T-helper 17 cell (primary cell): ENCODE measurements around the gene PML. TPM values are rescaled to one million over a fixed set of nuclear protein-coding genes. Genes with fewer than 3 reads are reported as not detected.

ENCODE experiments used
- ATAC-seq: fragments of 150-1000 bp; cut with Tn5 transposase; 2 replicates; pipeline ENCODE4 v1.10.0; 2021; ENCODE audit warnings: mild to moderate bottlenecking, moderate library complexity
- DNase-seq, 3 donors: peaks; one replicate each; pipeline versions ENCODE4 v3.0.0 to v3.0.0-alpha.2; 2020 to 2021
- H3K9me3 ChIP-seq: one replicate; pipeline ENCODE4 v1.7.0; 2013; ENCODE audit warnings: low read length, mild to moderate bottlenecking; ENCODE audit not compliant: control insufficient read depth, poor library complexity, severe bottlenecking
- H3K27ac Mint-ChIP-seq: one replicate; pipeline ENCODE4 v1.8.0; 2022; ENCODE audit warnings: mild to moderate bottlenecking, moderate library complexity, mixed read lengths
- H3K27me3 Mint-ChIP-seq: one replicate; pipeline ENCODE4 v1.8.0; 2022; ENCODE audit warnings: mixed read lengths
- H3K36me3 Mint-ChIP-seq: one replicate; pipeline ENCODE4 v1.8.0; 2022; ENCODE audit warnings: low read depth, mixed read lengths
- H3K4me1 Mint-ChIP-seq: one replicate; pipeline ENCODE4 v1.8.0; 2022; ENCODE audit warnings: mild to moderate bottlenecking, mixed read lengths
- H3K4me3 Mint-ChIP-seq: one replicate; pipeline ENCODE4 v1.8.0; 2022; ENCODE audit warnings: mild to moderate bottlenecking, moderate library complexity, mixed read lengths
- total RNA-seq, 4 donors: library from RNA in 2 of 4; stranded (reverse) in 2 of 4; gene quantifications; one replicate each; pipeline ENCODE4 v1.2.3 and lab custom pipeline; 2022 to 2026

The PML gene
- total RNA-seq, 2 donors from 2014 or later, result 47.6 to 52.6 TPM

- ATAC-seq (peak; percentile 86), DNase-seq (peak; percentile 92 to 94 (median 93))
- Mint-ChIP-seq H3K4me1 (peaks cover 37% of the 10 kb centered on the region), H3K4me3 (peak within 1 kb of the TSS; percentile 87), H3K36me3 (peaks cover 2% of the 10 kb centered on the region), H3K27me3 (no peaks in the 10 kb centered on the region), H3K27ac (peak within 1 kb of the TSS; percentile 84)
- no peaks in the 10 kb centered on the region for H3K9me3 ChIP-seq
These were observed 2.6 kb upstream of the PML start, which contains the start of gene STOML1 for GRCh38 chr15:73991726-73992593. TSS of gene STOML1 (minus strand) at chr15:73992295. CDS start at chr15:73992223, 72 bp downstream.

DNA sequence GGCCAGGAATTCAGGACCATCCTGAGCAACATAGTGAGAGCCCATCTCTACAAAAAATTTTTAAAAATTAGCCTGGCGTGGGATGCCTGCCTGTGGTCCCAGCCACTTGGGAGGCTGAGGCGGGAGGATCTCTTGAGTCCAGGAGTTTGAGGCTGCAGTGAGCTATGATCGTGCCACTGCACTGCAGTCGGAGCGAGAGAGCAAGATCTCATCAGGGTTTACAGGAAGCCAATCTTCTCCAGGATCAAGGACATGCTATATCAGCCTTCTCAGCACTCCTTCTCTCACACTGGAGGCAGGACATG, 2.0 kb upstream of the PML start:
- no peaks in the 10 kb centered on the region for H3K9me3 ChIP-seq
- H3K27ac Mint-ChIP-seq, result peak overlapping the region; percentile 84
- peaks cover 43% of the 10 kb centered on the region for H3K4me1 Mint-ChIP-seq
- H3K36me3 Mint-ChIP-seq, result peaks cover 2% of the 10 kb centered on the region
- peak overlapping the region; percentile 87 for H3K4me3 Mint-ChIP-seq
- ATAC-seq, result no peak
- DNase-seq, result no peak
- no peaks in the 10 kb centered on the region for H3K27me3 Mint-ChIP-seq

GRCh38 chr15:73993211-73993994, 1.1 kb upstream of the PML start:
- H3K9me3 ChIP-seq, result no peaks in the 10 kb centered on the region
- peak overlapping the region; percentile 100 for H3K4me3 Mint-ChIP-seq
- DNase-seq, result no peak
- H3K27me3 Mint-ChIP-seq, result no peaks in the 10 kb centered on the region
- peaks cover 2% of the 10 kb centered on the region for H3K36me3 Mint-ChIP-seq
- peak overlapping the region; percentile 99 for H3K27ac Mint-ChIP-seq
- peaks cover 46% of the 10 kb centered on the region for H3K4me1 Mint-ChIP-seq
- no peak for ATAC-seq

DNA sequence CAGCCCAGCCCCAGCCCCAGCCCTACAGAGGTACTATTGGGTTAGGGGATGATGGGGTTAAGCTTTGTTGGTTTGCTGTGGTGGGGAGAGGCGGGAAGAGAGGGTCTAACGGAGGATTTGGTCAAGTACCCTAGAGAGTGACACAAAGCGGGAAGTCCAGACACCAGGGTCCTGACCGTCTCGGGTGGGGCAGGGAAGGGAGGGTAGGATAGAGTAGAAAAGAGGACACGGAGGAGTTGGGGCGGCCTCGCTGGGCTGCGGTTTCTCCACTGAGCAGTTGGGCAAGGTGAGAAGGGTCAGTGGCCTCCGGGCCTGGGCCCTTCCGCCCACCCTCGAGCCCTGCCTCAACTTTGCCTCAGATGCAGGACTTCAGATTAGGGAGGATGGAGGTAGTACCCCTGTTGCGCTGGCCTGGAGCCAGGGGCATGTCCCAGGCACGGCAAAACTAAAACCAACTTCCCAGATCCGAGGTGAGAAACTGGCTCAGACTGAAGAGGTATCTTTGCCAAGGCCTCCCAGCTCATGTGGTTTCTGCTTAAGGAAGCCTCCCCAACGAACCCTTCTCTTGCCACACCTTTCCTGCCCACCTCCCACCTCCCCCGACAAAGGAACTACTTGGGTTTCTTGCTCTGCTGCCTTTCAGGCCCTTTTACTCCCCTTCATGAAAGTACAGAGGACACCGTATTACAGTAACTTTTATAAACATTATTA, 551 bp downstream of the PML start:
- no peak for ATAC-seq
- peak overlapping the region; percentile 99 for H3K27ac Mint-ChIP-seq
- DNase-seq, result no peak
- H3K36me3 Mint-ChIP-seq, result peaks cover 5% of the 10 kb centered on the region
- peak overlapping the region; percentile 100 for H3K4me3 Mint-ChIP-seq
- no peaks in the 10 kb centered on the region for H3K27me3 Mint-ChIP-seq
- peaks cover 53% of the 10 kb centered on the region for H3K4me1 Mint-ChIP-seq
- no peaks in the 10 kb centered on the region for H3K9me3 ChIP-seq

DNA sequence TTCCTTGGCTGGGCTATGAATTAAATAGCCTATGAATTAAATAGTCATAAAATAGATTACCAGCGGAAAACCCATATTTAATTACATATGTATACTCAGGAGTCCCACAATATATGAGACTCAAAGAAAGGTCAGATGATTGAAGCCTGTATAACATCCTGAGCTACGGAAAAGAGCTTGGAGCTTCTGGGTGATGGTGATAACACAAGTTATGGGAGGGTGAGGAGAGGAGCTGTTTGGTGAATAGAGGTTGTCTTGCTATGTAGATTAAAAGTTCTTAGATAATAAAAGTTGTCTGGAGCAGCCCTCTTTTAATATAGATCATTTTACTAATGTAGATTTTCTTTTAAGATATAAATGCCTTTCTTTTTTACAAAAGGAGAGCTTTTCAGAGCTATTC, 1.8 kb downstream of the PML start:
- Mint-ChIP-seq H3K27ac (peak overlapping the region; percentile 99), H3K4me3 (peak overlapping the region; percentile 100), H3K4me1 (peaks cover 52% of the 10 kb centered on the region), H3K36me3 (peaks cover 5% of the 10 kb centered on the region), H3K27me3 (no peaks in the 10 kb centered on the region)
- no peak for ATAC-seq
- DNase-seq, result no peak
- H3K9me3 ChIP-seq, result no peaks in the 10 kb centered on the region

DNA sequence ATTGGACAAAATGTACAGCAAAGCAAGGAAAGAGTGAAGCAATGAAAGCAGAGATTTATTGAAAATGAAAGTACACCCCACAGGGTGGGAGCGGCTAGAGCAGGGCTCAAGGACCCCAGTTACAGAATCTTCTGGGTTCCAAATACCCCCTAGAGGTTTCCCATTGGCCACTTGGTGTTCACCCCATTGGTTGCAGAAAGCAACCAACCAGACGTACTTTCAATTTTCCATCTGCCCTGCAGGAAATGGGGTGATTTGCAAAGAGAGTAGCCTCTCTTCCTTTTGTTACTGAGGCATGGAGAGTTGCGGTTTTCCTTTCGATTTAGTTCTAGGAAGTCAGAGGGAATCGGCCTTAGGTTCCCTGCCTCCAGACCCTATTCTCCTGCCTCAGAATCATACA, 2.4 kb downstream of the PML start:
- Mint-ChIP-seq H3K4me3 (peak overlapping the region; percentile 100), H3K27me3 (no peaks in the 10 kb centered on the region), H3K4me1 (peaks cover 51% of the 10 kb centered on the region), H3K27ac (peak overlapping the region; percentile 99), H3K36me3 (peaks cover 5% of the 10 kb centered on the region)
- H3K9me3 ChIP-seq, result no peaks in the 10 kb centered on the region
- no peak for DNase-seq
- ATAC-seq, result no peak

DNA sequence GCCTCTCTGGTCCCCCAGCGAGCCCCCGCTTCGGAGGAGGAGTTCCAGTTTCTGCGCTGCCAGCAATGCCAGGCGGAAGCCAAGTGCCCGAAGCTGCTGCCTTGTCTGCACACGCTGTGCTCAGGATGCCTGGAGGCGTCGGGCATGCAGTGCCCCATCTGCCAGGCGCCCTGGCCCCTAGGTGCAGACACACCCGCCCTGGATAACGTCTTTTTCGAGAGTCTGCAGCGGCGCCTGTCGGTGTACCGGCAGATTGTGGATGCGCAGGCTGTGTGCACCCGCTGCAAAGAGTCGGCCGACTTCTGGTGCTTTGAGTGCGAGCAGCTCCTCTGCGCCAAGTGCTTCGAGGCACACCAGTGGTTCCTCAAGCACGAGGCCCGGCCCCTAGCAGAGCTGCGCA, 3.5 kb downstream of the PML start:
- Mint-ChIP-seq H3K36me3 (peaks cover 5% of the 10 kb centered on the region), H3K27me3 (no peaks in the 10 kb centered on the region), H3K4me1 (peaks cover 45% of the 10 kb centered on the region), H3K27ac (peak overlapping the region; percentile 99), H3K4me3 (no peak overlapping the region)
- DNase-seq (no peak), ATAC-seq (no peak)
- no peaks in the 10 kb centered on the region for H3K9me3 ChIP-seq

DNA sequence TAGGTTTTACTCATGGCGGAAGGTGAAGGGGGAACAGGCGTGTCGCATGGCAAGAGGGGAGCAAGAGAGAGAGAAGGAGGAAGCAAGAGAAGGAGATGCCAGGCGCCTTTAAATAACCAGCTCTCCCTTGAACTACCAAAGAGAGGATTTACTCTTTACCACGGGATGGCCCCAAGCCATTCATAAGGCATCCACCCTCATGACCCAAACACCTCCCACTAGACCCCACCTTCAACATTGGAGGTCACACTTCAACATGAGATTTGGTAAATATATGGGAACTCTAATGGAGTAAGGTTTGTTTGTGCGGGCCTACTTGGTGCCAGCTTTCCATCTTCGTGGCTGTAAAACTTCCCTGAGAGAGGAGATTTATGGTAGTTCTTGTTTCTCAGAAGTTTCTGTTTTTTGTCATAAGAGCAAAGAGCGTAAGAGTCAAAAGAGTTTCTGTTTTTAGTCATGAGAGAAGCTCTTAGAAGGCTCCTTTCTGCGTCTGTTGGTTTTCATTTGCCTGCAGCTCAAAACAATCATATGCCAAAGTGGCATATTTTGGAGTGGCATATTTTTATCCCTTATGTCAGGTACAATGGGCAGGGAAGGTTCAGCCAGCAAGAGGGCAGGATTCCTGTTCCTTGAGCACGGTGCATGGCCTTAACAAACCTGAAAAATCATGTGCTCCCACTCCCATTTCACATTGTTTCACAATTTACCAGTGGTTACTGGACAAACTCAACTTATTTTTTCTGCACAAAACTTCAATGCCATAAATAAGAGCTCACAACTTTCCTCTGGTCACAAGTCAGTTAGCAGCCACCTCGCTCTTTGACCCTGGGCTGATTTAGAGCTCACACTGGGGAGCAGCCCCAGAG, 12.5 kb downstream of the PML start:
- no peak for DNase-seq
- no peaks in the 10 kb centered on the region for H3K27me3 Mint-ChIP-seq
- no peak for ATAC-seq
- H3K27ac Mint-ChIP-seq, result peak overlapping the region; percentile 19
- H3K9me3 ChIP-seq, result no peaks in the 10 kb centered on the region
- H3K36me3 Mint-ChIP-seq, result peaks cover 11% of the 10 kb centered on the region
- H3K4me3 Mint-ChIP-seq, result peak overlapping the region; percentile 71
- peaks cover 51% of the 10 kb centered on the region for H3K4me1 Mint-ChIP-seq

DNA sequence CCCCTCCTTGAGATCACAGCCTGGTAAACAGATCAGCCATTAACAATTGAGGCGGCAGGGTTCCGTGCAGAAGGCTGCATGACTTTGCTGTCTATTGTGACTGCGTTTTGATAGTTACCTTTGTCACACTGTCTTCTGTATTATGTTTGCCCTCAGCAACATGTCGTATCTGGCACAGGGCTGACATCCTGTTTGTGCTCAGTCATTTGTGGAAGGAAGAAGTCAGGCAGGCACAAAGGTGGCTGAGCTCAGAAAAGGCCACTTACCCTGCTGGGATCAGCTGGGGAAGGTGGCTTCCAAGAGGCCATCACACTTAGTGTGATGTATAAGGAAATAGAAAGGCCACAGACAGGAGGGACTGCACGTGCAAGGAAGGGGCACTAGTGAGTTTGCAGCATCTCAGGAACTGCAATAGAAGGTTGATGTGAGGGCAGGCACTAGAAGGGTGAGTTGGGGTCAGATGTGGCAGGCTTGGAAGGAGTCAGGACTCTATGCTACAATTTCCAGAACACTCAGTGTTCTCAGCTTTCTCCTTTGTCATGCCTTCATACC, 13.4 kb downstream of the PML start:
- Mint-ChIP-seq H3K36me3 (peaks cover 11% of the 10 kb centered on the region), H3K4me3 (peak overlapping the region; percentile 71), H3K4me1 (peaks cover 51% of the 10 kb centered on the region), H3K27ac (peak overlapping the region; percentile 19), H3K27me3 (no peaks in the 10 kb centered on the region)
- ATAC-seq, result peak; percentile 67
- no peaks in the 10 kb centered on the region for H3K9me3 ChIP-seq
- no peak for DNase-seq

DNA sequence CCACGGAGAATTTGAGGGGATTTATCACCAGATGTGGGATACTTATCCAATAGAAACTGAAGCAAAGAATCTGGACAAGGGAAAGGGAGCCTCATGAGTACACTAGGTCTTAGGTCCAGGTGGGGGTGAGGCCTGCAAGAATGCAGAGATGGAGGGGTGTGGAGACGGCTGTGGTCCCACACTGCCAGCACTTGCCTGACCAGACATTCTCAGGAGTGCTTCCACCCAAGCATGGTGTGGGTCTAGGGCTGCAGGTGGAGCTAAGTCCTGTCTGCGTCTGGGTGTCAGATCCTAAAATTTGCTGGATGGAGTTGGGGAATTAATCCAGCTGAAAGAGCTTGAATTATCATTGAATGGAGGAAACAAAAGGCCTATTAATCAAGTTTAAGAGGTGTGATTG, 14.4 kb downstream of the PML start:
- Mint-ChIP-seq H3K4me3 (no peak overlapping the region), H3K36me3 (peaks cover 11% of the 10 kb centered on the region), H3K27ac (peak overlapping the region; percentile 34), H3K4me1 (peaks cover 48% of the 10 kb centered on the region), H3K27me3 (no peaks in the 10 kb centered on the region)
- DNase-seq (no peak), ATAC-seq (no peak)
- no peaks in the 10 kb centered on the region for H3K9me3 ChIP-seq

DNA sequence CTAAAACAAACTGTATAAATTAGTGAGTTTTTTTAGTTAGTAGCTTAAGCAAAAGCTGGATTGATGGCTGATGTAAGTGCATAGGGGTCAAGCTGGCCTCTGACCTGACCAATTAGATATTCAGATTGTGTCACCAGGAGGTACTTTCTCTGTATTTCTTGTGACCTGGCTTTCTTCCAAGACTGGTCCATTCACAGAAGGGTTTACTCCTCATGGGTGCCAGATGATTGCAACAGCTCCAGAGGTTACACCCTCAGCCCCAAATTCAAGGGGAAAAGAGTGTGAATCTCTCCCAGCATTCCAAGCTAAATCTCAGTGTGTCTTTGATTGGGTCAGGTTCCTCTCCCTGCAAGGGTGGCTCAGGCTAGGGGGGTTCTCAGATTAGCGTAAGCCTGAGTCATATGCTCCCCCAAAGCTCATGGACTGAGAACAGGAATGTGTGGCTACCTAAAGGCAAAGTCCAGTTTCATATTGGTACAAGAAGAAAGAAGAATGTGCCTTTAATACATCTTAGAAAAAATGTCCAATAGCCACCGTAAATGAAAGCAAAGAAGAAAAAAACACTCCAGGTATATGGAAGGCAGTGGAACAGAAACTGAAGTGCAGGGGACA, 16.5 kb downstream of the PML start:
- no peaks in the 10 kb centered on the region for H3K9me3 ChIP-seq
- DNase-seq (no peak), ATAC-seq (no peak)
- no peak overlapping the region for H3K4me3 Mint-ChIP-seq
- H3K36me3 Mint-ChIP-seq, result peaks cover 9% of the 10 kb centered on the region
- no peak overlapping the region for H3K27ac Mint-ChIP-seq
- no peaks in the 10 kb centered on the region for H3K27me3 Mint-ChIP-seq
- H3K4me1 Mint-ChIP-seq, result peaks cover 48% of the 10 kb centered on the region

GRCh38 chr15:74011610-74012009, 17.1 kb downstream of the PML start:
- no peak for ATAC-seq
- peaks cover 5% of the 10 kb centered on the region for H3K36me3 Mint-ChIP-seq
- H3K4me1 Mint-ChIP-seq, result peaks cover 44% of the 10 kb centered on the region
- no peak overlapping the region for H3K27ac Mint-ChIP-seq
- no peaks in the 10 kb centered on the region for H3K27me3 Mint-ChIP-seq
- H3K4me3 Mint-ChIP-seq, result no peak overlapping the region
- no peaks in the 10 kb centered on the region for H3K9me3 ChIP-seq
- no peak for DNase-seq
